Activated B cell treated with CpG ODN at 0.5 μM for 24 hours (primary cell): ENCODE data around the gene GTPBP3. TPM values are rescaled to one million over a fixed set of nuclear protein-coding genes. Genes with fewer than 3 reads are reported as not detected.
A peak's percentile ranks its signal among the peaks of the same experiment; 100 is the strongest.

Experiments used
- ATAC-seq: fragments of 200-7000 bp; cut with Tn5 transposase; one replicate; pipeline ENCODE4 v1.10.0; 2021; ENCODE audit warnings: low read depth, mild to moderate bottlenecking, moderate library complexity
- CTCF ChIA-PET: fragments of 350-600 bp; sonication (Branson Sonifier 250); formaldehyde crosslinking; loops from one replicate; lab custom pipeline; 2021; ENCODE audit warnings: antibody characterized with exemption; lab: Charles Lee
- POLR2A ChIA-PET: fragments of 350-600 bp; sonication (Branson Sonifier 250); formaldehyde crosslinking; loops from one replicate; lab custom pipeline; 2021; ENCODE audit warnings: antibody characterized with exemption; lab: Charles Lee
- DNase-seq: peaks from one replicate; pipeline ENCODE4 v3.0.0; 2022
- H3K27ac Mint-ChIP-seq: one replicate; pipeline ENCODE4 v1.8.0; 2020; ENCODE audit warnings: mixed read lengths
- H3K27me3 Mint-ChIP-seq: one replicate; pipeline ENCODE4 v1.8.0; 2021; ENCODE audit warnings: mixed read lengths
- H3K36me3 Mint-ChIP-seq: one replicate; pipeline ENCODE4 v1.8.0; 2021; ENCODE audit warnings: low read depth, mixed read lengths
- H3K4me1 Mint-ChIP-seq: one replicate; pipeline ENCODE4 v1.8.0; 2021; ENCODE audit warnings: mixed read lengths
- H3K4me3 Mint-ChIP-seq: one replicate; pipeline ENCODE4 v1.8.0; 2020; ENCODE audit warnings: mild to moderate bottlenecking, mixed read lengths
- H3K9me3 Mint-ChIP-seq: one replicate; pipeline ENCODE4 v1.8.0; 2020; ENCODE audit warnings: mixed read lengths
- intact Hi-C: fragments of 100-400 bp; cut with micrococcal nuclease; formaldehyde crosslinking; loops from one replicate; pipeline ENCODE4 v1.15.1; 2024
- total RNA-seq: library from RNA; stranded (reverse); gene quantifications from 2 replicates; pipeline ENCODE4 v1.2.3, GENCODE V29; 2022
- TF ChIP-seq, protein P1 (sequence below): fragments of 200-600 bp; IDR thresholded peaks from one replicate; pipeline ENCODE4 v1.8.0; 2022; ENCODE audit warnings: antibody characterized with exemption, mild to moderate bottlenecking

The GTPBP3 gene
- 32.4 and 40.2 TPM in 2 replicates for total RNA-seq

GRCh38 chr19:17336872-17337674, at the start of gene GTPBP3:
Gene GTPBP3, plus strand, starts transcription at chr19:17337553. Its CDS starts 59 bp downstream, at chr19:17337612.
- H3K9me3 Mint-ChIP-seq: no peaks in the 10 kb centered on the region
- TF ChIP-seq, protein P1, sequence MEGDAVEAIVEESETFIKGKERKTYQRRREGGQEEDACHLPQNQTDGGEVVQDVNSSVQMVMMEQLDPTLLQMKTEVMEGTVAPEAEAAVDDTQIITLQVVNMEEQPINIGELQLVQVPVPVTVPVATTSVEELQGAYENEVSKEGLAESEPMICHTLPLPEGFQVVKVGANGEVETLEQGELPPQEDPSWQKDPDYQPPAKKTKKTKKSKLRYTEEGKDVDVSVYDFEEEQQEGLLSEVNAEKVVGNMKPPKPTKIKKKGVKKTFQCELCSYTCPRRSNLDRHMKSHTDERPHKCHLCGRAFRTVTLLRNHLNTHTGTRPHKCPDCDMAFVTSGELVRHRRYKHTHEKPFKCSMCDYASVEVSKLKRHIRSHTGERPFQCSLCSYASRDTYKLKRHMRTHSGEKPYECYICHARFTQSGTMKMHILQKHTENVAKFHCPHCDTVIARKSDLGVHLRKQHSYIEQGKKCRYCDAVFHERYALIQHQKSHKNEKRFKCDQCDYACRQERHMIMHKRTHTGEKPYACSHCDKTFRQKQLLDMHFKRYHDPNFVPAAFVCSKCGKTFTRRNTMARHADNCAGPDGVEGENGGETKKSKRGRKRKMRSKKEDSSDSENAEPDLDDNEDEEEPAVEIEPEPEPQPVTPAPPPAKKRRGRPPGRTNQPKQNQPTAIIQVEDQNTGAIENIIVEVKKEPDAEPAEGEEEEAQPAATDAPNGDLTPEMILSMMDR: no peak
- H3K27ac Mint-ChIP-seq: peak within 1 kb of the TSS; percentile 89
- intact Hi-C loops: loop anchor here (1.0 to 10.0 kb wide), 6 partner anchors 28 to 418 kb away; partner anchors contain the start of genes DDA1, FCHO1, MRPL34 and USE1
- POLR2A ChIA-PET: interaction anchor here (0.5 to 1.2 kb wide), 4 partner anchors 28 to 948 kb away, joined by 3 to 7 read pairs (median 4); partner anchors contain the start of genes BABAM1, DDA1 and MYO9B
- peaks cover 36% of the 10 kb centered on the region for H3K4me1 Mint-ChIP-seq
- H3K4me3 Mint-ChIP-seq: peak within 1 kb of the TSS; percentile 90
- H3K36me3 Mint-ChIP-seq: peaks cover 24% of the 10 kb centered on the region
- DNase-seq (peak; percentile 87), ATAC-seq (peak; percentile 88)
- CTCF ChIA-PET: interaction anchor here (1.1 kb wide), 1 partner anchor 32 kb away, joined by 4 read pairs; no protein-coding TSS in a partner anchor
- H3K27me3 Mint-ChIP-seq: no peaks in the 10 kb centered on the region

- Mint-ChIP-seq H3K4me3 (no peak overlapping the region), H3K9me3 (no peaks in the 10 kb centered on the region), H3K27ac (no peak overlapping the region), H3K36me3 (no peaks in the 10 kb centered on the region), H3K27me3 (peaks cover 2% of the 10 kb centered on the region), H3K4me1 (peaks cover 10% of the 10 kb centered on the region)
- TF ChIP-seq, protein P1: no peak
- ChIA-PET CTCF (interaction anchor here (0.9 kb wide), 1 partner anchor 10 kb away, joined by 3 read pairs; no protein-coding TSS in a partner anchor), POLR2A (interaction anchor here (0.6 to 2.7 kb wide), 6 partner anchors 8 to 492 kb away, joined by 3 to 5 read pairs (median 4); partner anchors contain the start of genes ABHD8 and DDA1)
- ATAC-seq (no peak), DNase-seq (peak; percentile 40)
- intact Hi-C loops: no loop called here
Observed at GRCh38 chr19:17289489-17289888, 47.9 kb upstream of the GTPBP3 start.

GRCh38 chr19:17292301-17293074, 44.9 kb upstream of the GTPBP3 start:
- ATAC-seq: peak; percentile 91
- TF ChIP-seq, protein P1: no peak
- no peaks in the 10 kb centered on the region for H3K9me3 Mint-ChIP-seq
- peak overlapping the region; percentile 85 for H3K4me3 Mint-ChIP-seq
- intact Hi-C loops: loop anchor here (1.0 to 2.0 kb wide), 4 partner anchors 13 to 174 kb away; partner anchors contain the start of gene MRPL34
- H3K27me3 Mint-ChIP-seq: peaks cover 2% of the 10 kb centered on the region
- peak; percentile 90 for DNase-seq
- POLR2A ChIA-PET: interaction anchor here (0.5 to 2.3 kb wide), 15 partner anchors 10 to 1900 kb away, joined by 3 to 11 read pairs (median 4); partner anchors contain the start of genes ABHD8, ANKLE1, ANO8 and BABAM1
- H3K36me3 Mint-ChIP-seq: no peaks in the 10 kb centered on the region
- peak overlapping the region; percentile 53 for H3K27ac Mint-ChIP-seq
- CTCF ChIA-PET: interaction anchor here (1.5 to 1.9 kb wide), 4 partner anchors 11 to 94 kb away, joined by 3 to 16 read pairs (median 13); partner anchors contain the start of genes ABHD8 and MRPL34
- peaks cover 10% of the 10 kb centered on the region for H3K4me1 Mint-ChIP-seq

- TF ChIP-seq, protein P1: no peak
- ChIA-PET CTCF (interaction anchor here (1.5 to 1.9 kb wide), 5 partner anchors 10 to 93 kb away, joined by 3 to 16 read pairs (median 12); partner anchors contain the start of genes ABHD8 and MRPL34), POLR2A (interaction anchor here (0.7 to 2.3 kb wide), 3 partner anchors 16 to 602 kb away, joined by 6 to 7 read pairs (median 6); partner anchors contain the start of gene DDA1)
- Mint-ChIP-seq H3K9me3 (no peaks in the 10 kb centered on the region), H3K27me3 (no peaks in the 10 kb centered on the region), H3K36me3 (peaks cover 4% of the 10 kb centered on the region), H3K4me3 (no peak overlapping the region), H3K4me1 (peaks cover 10% of the 10 kb centered on the region), H3K27ac (no peak overlapping the region)
- ATAC-seq (no peak), DNase-seq (no peak)
- intact Hi-C loops: loop anchor here (2.0 kb wide), 2 partner anchors 53 to 173 kb away; no protein-coding TSS in a partner anchor
Observed at GRCh38 chr19:17293605-17294004, 43.7 kb upstream of the GTPBP3 start.
